Cardiac septum (tissue), 1 donor: ENCODE results near the gene CD300H. TPM values are rescaled to one million over a fixed set of nuclear protein-coding genes. Genes with fewer than 3 reads are reported as not detected.
"Not testable (repeated sequence)": the region's sequence is repeated elsewhere in the genome, so short reads cannot be mapped to it uniquely, and the experiment has no call there.

Experiments used
- DNase-seq: peaks from one replicate; pipeline ENCODE4 v3.0.0-alpha.2; 2020; ENCODE audit warnings: low spot score
- intact Hi-C: fragments of 100-400 bp; cut with DNase I; formaldehyde crosslinking; loops from one replicate; pipeline ENCODE4 v1.14.0; 2022
- total RNA-seq: library from RNA; stranded (reverse); fragmentation: NEBNext Ultra II Directional; extraction: Animal tissue kit (Norgen Biotek cat#: 25700); gene quantifications from one replicate; pipeline ENCODE4 v1.2.1, GENCODE V29; 2021
- donor health status: DM: no; HTN: no; CAD: no.

CD300H gene
- total RNA-seq, 1 donor from 2014 or later = not detected

GRCh38 chr17:74558402-74558801 is 8.9 kb downstream of the CD300H start:
- intact Hi-C loops, DNase-seq: not testable (repeated sequence)

GRCh38 chr17:74555427-74555940 is 11.8 kb downstream of the CD300H start:
- DNase-seq = no peak
- intact Hi-C loops = no loop called here

GRCh38 chr17:74554909-74555308 is 12.4 kb downstream of the CD300H start:
- DNase-seq = no peak
- intact Hi-C loops = no loop called here

GRCh38 chr17:74552037-74552436 is 15.3 kb downstream of the CD300H start:
- intact Hi-C loops = no loop called here
- DNase-seq = no peak

- intact Hi-C loops = no loop called here
- no peak for DNase-seq
Observed at GRCh38 chr17:74550602-74551001, 16.7 kb downstream of the CD300H start.

GRCh38 chr17:74549343-74549742 is 18.0 kb downstream of the CD300H start:
- intact Hi-C loops = no loop called here
- no peak for DNase-seq

- DNase-seq = no peak
- intact Hi-C loops = no loop called here
Observed at GRCh38 chr17:74547736-74548135, 19.6 kb downstream of the CD300H start.

- intact Hi-C loops = no loop called here
- DNase-seq = no peak
Observed at GRCh38 chr17:74547264-74547663, 20.0 kb downstream of the CD300H start.

- intact Hi-C loops = no loop called here
- no peak for DNase-seq
Observed at GRCh38 chr17:74546586-74546985, 20.7 kb downstream of the CD300H start.

- no peak for DNase-seq
- intact Hi-C loops = no loop called here
Observed at GRCh38 chr17:74545843-74546230, 21.5 kb downstream of the CD300H start, which contains the start of gene CD300C. CD300C (minus strand) TSS chr17:74546115; CDS start chr17:74545782, 333 bp downstream.

GRCh38 chr17:74544991-74545842 is 22.1 kb downstream of the CD300H start:
- intact Hi-C loops = no loop called here
- DNase-seq = no peak

- intact Hi-C loops = no loop called here
- DNase-seq = no peak
Observed at GRCh38 chr17:74543891-74544760, 23.2 kb downstream of the CD300H start.

- DNase-seq = no peak
- intact Hi-C loops = no loop called here
Observed at GRCh38 chr17:74543406-74543805, 23.9 kb downstream of the CD300H start.

GRCh38 chr17:74542727-74543383 is 24.5 kb downstream of the CD300H start:
- no peak for DNase-seq
- intact Hi-C loops = no loop called here

- intact Hi-C loops = no loop called here
- DNase-seq = peak; percentile 27
Observed at GRCh38 chr17:74542166-74542565, 25.1 kb downstream of the CD300H start.

- no peak for DNase-seq
- intact Hi-C loops = no loop called here
Observed at GRCh38 chr17:74541176-74542111, 25.9 kb downstream of the CD300H start.

- no peak for DNase-seq
- intact Hi-C loops = no loop called here
Observed at GRCh38 chr17:74539281-74539820, 28.0 kb downstream of the CD300H start.

- intact Hi-C loops = no loop called here
- no peak for DNase-seq
Observed at GRCh38 chr17:74536890-74537289, 30.4 kb downstream of the CD300H start.
